Measurements from ENCODE around the gene PDLIM3.

- TF ChIP-seq CTCF (IDR thresholded peaks at IDR 0.05): no peak
- TF ChIP-seq EZH2 (IDR thresholded peaks at IDR 0.05): no peak
These were observed 3.5 kb upstream of the PDLIM3 start for GRCh38 chr4:185538806-185539205.
